ENCODE measurements around the gene LRRC1.

DNA sequence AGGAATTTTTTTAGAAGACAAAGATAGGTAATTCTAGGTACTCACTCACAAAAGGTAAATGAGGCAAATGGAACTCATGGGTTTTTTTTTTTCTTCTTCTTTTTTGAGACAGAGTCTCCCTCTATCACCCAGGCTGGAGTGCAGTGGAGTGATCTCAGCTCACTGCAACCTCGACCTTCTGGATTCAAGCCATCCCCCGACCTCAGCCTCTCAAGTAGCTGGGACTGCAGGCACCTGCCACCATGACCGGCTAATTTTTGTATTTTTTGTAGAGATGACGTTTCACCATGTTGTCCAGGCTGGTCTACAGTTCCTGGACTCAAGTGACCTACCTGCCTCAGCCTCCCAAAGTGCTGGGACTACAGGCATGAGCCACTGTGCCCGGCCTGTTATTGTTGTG is 126.1 kb downstream of the LRRC1 start:
- TF ChIP-seq, protein P1, sequence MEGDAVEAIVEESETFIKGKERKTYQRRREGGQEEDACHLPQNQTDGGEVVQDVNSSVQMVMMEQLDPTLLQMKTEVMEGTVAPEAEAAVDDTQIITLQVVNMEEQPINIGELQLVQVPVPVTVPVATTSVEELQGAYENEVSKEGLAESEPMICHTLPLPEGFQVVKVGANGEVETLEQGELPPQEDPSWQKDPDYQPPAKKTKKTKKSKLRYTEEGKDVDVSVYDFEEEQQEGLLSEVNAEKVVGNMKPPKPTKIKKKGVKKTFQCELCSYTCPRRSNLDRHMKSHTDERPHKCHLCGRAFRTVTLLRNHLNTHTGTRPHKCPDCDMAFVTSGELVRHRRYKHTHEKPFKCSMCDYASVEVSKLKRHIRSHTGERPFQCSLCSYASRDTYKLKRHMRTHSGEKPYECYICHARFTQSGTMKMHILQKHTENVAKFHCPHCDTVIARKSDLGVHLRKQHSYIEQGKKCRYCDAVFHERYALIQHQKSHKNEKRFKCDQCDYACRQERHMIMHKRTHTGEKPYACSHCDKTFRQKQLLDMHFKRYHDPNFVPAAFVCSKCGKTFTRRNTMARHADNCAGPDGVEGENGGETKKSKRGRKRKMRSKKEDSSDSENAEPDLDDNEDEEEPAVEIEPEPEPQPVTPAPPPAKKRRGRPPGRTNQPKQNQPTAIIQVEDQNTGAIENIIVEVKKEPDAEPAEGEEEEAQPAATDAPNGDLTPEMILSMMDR (IDR thresholded peaks at IDR 0.05), result no peak
- no peak for TF ChIP-seq POLR2A (IDR thresholded peaks at IDR 0.05)

All from thyroid gland (tissue), 4 donors.